T-cell (primary cell): Measurements from ENCODE around the gene ATCAY. TPM values are rescaled to one million over a fixed set of nuclear protein-coding genes. Genes with fewer than 3 reads are reported as not detected.

Experiments
- ATAC-seq, 4 experiments: fragments of 200-7000 bp in 3 of 4; fragments of 150-1000 bp in 1 of 4; cut with Tn5 transposase; replicated peaks in 1 of 4; 1 replicate in 3 of 4; 2 replicates in 1 of 4; pipeline ENCODE4 v1.10.0; 2021; ENCODE audit warnings: moderate library complexity in 3 of 4, mild to moderate bottlenecking in 2 of 4, moderate number of reproducible peaks in 1 of 4
- CTCF ChIA-PET, 2 donors: fragments of 300-600 bp; sonication (Branson Sonifier 250); formaldehyde crosslinking; loops; one replicate each; lab custom pipeline; 2022; ENCODE audit warnings: antibody characterized with exemption in 2 of 2; lab: Charles Lee
- POLR2A ChIA-PET, 2 donors: fragments of 300-600 bp; sonication (Branson Sonifier 250); formaldehyde crosslinking; loops; one replicate each; lab custom pipeline; 2022; ENCODE audit warnings: antibody characterized with exemption in 2 of 2; lab: Charles Lee
- DNase-seq, 35 experiments: peaks; one replicate each; pipeline versions ENCODE4 v3.0.0 to v3.0.0-alpha.2; 2013 to 2023
- H3K27ac ChIP-seq: one replicate; pipeline ENCODE4 v1.5.1; 2013; ENCODE audit warnings: low read length
- H3K27me3 ChIP-seq, 2 experiments: replicated peaks in 1 of 2; 1 replicate in 1 of 2; 2 replicates in 1 of 2; pipeline versions ENCODE4 v1.6.1 to v1.7.0; 2013; ENCODE audit warnings: low read length in 1 of 2, mixed read lengths in 1 of 2; ENCODE audit not compliant: control insufficient read depth in 2 of 2, insufficient read depth in 2 of 2; ENCODE audit errors: extremely low read depth in 1 of 2
- H3K36me3 ChIP-seq, 2 donors: 1 replicate in 1 of 2; 2 replicates in 1 of 2; pipeline versions ENCODE4 v1.6.1 to v1.7.0; 2013; ENCODE audit warnings: low read length in 1 of 2; ENCODE audit not compliant: control insufficient read depth in 2 of 2, insufficient read depth in 1 of 2; ENCODE audit errors: extremely low read depth in 1 of 2
- H3K4me1 ChIP-seq, 2 experiments: 1 replicate in 1 of 2; 2 replicates in 1 of 2; pipeline versions ENCODE4 v1.6.1 to v1.7.0; 2013; ENCODE audit warnings: low read length in 2 of 2, mixed read lengths in 1 of 2; ENCODE audit not compliant: insufficient read depth in 2 of 2, control insufficient read depth in 1 of 2; ENCODE audit errors: extremely low read depth in 1 of 2
- H3K4me3 ChIP-seq, 2 donors: 1 replicate in 1 of 2; 2 replicates in 1 of 2; pipeline versions ENCODE4 v1.5.1 to v1.7.0; 2013; ENCODE audit warnings: mild to moderate bottlenecking in 2 of 2, low read length in 1 of 2, moderate library complexity in 1 of 2; ENCODE audit not compliant: control insufficient read depth in 1 of 2; ENCODE audit errors: extremely low read depth in 1 of 2
- H3K9me3 ChIP-seq: 2 replicates; pipeline ENCODE4 v1.7.0; 2013
- H3K27ac Mint-ChIP-seq, 2 donors: one replicate each; pipeline ENCODE4 v1.8.0; 2020 to 2021; ENCODE audit warnings: mild to moderate bottlenecking in 2 of 2, mixed read lengths in 2 of 2
- H3K27me3 Mint-ChIP-seq, 2 donors: one replicate each; pipeline ENCODE4 v1.8.0; 2021 to 2022; ENCODE audit warnings: mixed read lengths in 2 of 2
- H3K36me3 Mint-ChIP-seq: one replicate; pipeline ENCODE4 v1.8.0; 2021; ENCODE audit warnings: mixed read lengths
- H3K4me1 Mint-ChIP-seq, 3 donors: one replicate each; pipeline ENCODE4 v1.8.0; 2020 to 2022; ENCODE audit warnings: mixed read lengths in 3 of 3, mild to moderate bottlenecking in 1 of 3
- H3K4me3 Mint-ChIP-seq, 3 donors: one replicate each; pipeline ENCODE4 v1.8.0; 2020 to 2022; ENCODE audit warnings: mild to moderate bottlenecking in 3 of 3, mixed read lengths in 3 of 3, moderate library complexity in 3 of 3
- H3K9me3 Mint-ChIP-seq, 3 donors: one replicate each; pipeline ENCODE4 v1.8.0; 2020 to 2022; ENCODE audit warnings: mixed read lengths in 3 of 3
- WGBS: methylation state at CpG from one replicate; pipeline ENCODE4 v1.1.5; 2013; ENCODE audit warnings: missing lambda C conversion rate; ENCODE audit not compliant: insufficient coverage; 5-methylcytosine and 5-hydroxymethylcytosine counted together
- total RNA-seq, 35 experiments: library from RNA in 6 of 35; stranded (reverse) in 6 of 35; fragments of 120-200 nt in 1 of 35; gene quantifications; one replicate each; pipeline versions ENCODE4 v1.2.1 to v1.2.4 and lab custom pipeline; 2013 to 2026

Gene ATCAY
- total RNA-seq, 5 donors from 2014 or later (not counting 1 experiment from before 2014, with no cell fraction given): 0.03 TPM; not detected in 4

DNA sequence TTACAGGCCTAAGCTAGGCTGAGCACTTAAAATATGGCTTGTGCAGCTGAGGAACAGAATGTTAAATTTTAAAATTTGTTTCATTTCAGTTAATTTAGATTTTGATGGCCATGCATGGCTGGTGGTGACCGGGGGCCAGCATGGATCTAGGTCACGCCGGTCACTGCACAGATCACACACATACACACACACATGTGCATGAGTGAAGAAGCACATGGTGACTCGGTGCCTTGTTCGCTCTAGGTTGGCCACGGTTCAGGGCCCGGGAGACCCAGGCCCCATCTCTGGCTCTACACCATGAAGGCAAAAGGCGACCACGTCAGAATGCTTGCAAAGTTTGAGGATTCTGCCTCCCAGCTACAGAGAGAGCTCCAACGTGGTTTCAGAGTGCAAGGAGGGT is 39.7 kb upstream of the ATCAY start:
- no peak overlapping the region for H3K27ac ChIP-seq
- H3K9me3 Mint-ChIP-seq: no peaks in the 10 kb centered on the region
- POLR2A ChIA-PET: no interaction called here
- peaks cover 0 to 7% (median 4%) of the 10 kb centered on the region in 3 donors for H3K4me1 Mint-ChIP-seq
- H3K4me3 Mint-ChIP-seq: no peak overlapping the region
- no peaks in the 10 kb centered on the region for H3K9me3 ChIP-seq
- peaks cover 0 to 9% of the 10 kb centered on the region in 2 experiments for H3K27me3 ChIP-seq
- ATAC-seq: no peak
- WGBS: 91% methylated on average over 8 of the region's 10 CpGs
- CTCF ChIA-PET: no interaction called here
- no peak for DNase-seq
- no peak overlapping the region for H3K27ac Mint-ChIP-seq
- no peaks in the 10 kb centered on the region for H3K36me3 ChIP-seq
- no peaks in the 10 kb centered on the region for H3K4me1 ChIP-seq
- H3K27me3 Mint-ChIP-seq: peaks cover 0 to 6% of the 10 kb centered on the region in 2 donors
- no peaks in the 10 kb centered on the region for H3K36me3 Mint-ChIP-seq
- no peak overlapping the region for H3K4me3 ChIP-seq

DNA sequence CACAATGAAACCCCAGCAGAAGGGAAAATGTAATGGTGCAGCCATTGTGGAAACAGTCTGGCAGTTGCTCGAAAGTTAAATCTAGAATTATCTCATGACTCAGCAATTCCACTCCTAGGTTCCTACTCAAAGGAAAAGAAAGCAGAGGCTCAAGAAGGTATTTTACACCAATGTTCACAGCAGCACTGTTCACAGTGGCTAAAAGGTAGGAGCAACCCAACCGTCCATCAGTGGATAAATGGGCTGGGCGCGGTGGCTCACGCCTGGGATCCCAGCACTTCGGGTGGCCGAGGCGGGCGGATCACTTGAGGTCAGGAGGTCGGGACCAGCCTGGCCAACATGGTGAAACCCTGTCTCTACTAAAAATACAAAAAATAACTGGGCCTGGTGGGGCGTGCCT is 37.5 kb upstream of the ATCAY start:
- peaks cover 0 to 18% of the 10 kb centered on the region in 2 experiments for H3K27me3 ChIP-seq
- Mint-ChIP-seq H3K4me1 (no peaks in the 10 kb centered on the region), H3K27me3 (peaks cover 4 to 6% of the 10 kb centered on the region in 2 donors), H3K9me3 (no peaks in the 10 kb centered on the region), H3K36me3 (no peaks in the 10 kb centered on the region), H3K27ac (no peak overlapping the region), H3K4me3 (no peak overlapping the region)
- 80% methylated on average over 1 of the region's 11 CpGs for WGBS
- DNase-seq (no peak), ATAC-seq (no peak)
- H3K36me3 ChIP-seq: no peaks in the 10 kb centered on the region
- ChIA-PET CTCF (no interaction called here), POLR2A (no interaction called here)
- no peak overlapping the region for H3K27ac ChIP-seq
- no peaks in the 10 kb centered on the region for H3K4me1 ChIP-seq
- no peaks in the 10 kb centered on the region for H3K9me3 ChIP-seq
- H3K4me3 ChIP-seq: no peak overlapping the region

DNA sequence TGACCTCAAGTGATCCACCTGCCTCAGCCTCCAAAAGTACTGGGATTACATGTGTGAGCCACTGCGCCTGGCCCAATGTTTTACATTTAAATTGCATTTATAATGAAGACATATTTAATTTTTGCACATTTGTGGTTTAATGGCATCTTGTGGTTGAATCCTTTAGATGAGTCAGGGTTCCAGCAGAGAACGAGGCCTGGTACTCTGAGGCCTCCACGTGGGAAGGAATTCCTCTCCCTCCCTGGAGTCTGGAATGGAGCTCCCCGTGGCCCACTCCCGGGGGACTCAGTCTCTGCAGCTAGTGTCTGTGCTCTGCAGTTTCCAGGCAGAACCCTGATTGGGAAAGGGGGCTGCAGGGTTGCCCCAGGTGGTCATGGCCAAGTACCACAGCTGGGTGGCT is 35.9 kb upstream of the ATCAY start:
- no peaks in the 10 kb centered on the region for H3K9me3 ChIP-seq
- no peaks in the 10 kb centered on the region for H3K36me3 Mint-ChIP-seq
- H3K27me3 Mint-ChIP-seq: peaks cover 4% of the 10 kb centered on the region in 2 donors
- peaks cover 0 to 22% of the 10 kb centered on the region in 2 experiments for H3K27me3 ChIP-seq
- WGBS: 0% methylated on average over 1 of the region's 5 CpGs
- ATAC-seq (no peak), DNase-seq (no peak)
- no peak overlapping the region for H3K27ac Mint-ChIP-seq
- H3K36me3 ChIP-seq: no peaks in the 10 kb centered on the region
- H3K4me1 ChIP-seq: no peaks in the 10 kb centered on the region
- no peak overlapping the region for H3K4me3 Mint-ChIP-seq
- POLR2A ChIA-PET: no interaction called here
- H3K9me3 Mint-ChIP-seq: no peaks in the 10 kb centered on the region
- no peak overlapping the region for H3K27ac ChIP-seq
- CTCF ChIA-PET: no interaction called here
- H3K4me3 ChIP-seq: no peak overlapping the region
- H3K4me1 Mint-ChIP-seq: no peaks in the 10 kb centered on the region

DNA sequence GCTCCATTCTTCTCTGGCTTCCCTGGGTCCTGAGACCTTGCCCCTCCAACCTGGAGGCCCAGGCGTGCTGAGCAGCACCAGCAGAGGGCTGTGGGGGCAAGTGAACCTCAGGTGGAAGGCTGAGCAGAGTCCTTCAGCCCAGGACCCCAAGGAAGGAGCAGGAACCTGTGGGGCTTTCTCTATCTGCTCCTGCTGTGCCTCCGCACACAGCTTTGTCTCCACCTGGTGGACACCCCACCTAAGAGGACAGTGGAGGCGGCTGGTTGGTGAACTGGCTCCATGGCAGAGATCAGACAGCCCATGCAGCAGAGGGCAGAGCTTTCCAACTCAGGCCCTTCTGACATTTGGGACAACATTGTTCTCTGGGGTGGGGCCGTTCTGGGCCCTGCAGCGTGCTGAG is 31.4 kb upstream of the ATCAY start:
- H3K27me3 Mint-ChIP-seq: peaks cover 0 to 4% of the 10 kb centered on the region in 2 donors

DNA sequence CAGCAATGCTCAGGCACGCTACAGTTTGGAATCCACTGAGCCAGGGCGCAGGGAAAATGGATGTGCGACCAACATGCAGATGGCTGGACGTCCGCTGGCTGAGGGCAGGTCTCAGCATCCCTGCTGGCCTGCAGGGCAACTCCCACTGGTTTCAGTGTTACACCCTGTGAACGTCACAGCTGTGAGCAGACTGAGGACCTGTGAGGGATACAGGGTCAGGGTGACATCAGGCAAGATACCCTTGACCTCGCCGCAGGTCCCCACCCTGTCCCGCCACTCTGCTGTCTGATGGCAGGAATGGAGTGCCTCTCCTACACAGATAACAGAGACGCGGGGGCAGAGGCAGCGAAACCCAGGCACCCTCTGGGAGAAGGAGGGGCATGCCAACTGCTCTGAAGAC is 30.7 kb upstream of the ATCAY start:
- POLR2A ChIA-PET: no interaction called here

More for the DNA sequence above, 31.4 kb upstream of the ATCAY start:
- Histone ChIP-seq H3K27ac (no peak overlapping the region), H3K9me3 (no peaks in the 10 kb centered on the region), H3K4me3 (no peak overlapping the region), H3K36me3 (no peaks in the 10 kb centered on the region), H3K4me1 (no peaks in the 10 kb centered on the region), H3K27me3 (peaks cover 0 to 19% of the 10 kb centered on the region in 2 experiments)
- DNase-seq (peak in 27 of 35 experiments; percentile 11 to 59 (median 34)), ATAC-seq (peak; percentile 38 to 70 (median 59))
- Mint-ChIP-seq H3K27ac (no peak overlapping the region), H3K4me3 (no peak overlapping the region), H3K36me3 (peaks cover 9% of the 10 kb centered on the region), H3K9me3 (peaks cover 3 to 6% (median 4%) of the 10 kb centered on the region in 3 donors), H3K4me1 (no peaks in the 10 kb centered on the region)
- CTCF ChIA-PET: no interaction called here
- POLR2A ChIA-PET: no interaction called here
- 29% methylated on average over 5 of the region's 5 CpGs for WGBS

DNA sequence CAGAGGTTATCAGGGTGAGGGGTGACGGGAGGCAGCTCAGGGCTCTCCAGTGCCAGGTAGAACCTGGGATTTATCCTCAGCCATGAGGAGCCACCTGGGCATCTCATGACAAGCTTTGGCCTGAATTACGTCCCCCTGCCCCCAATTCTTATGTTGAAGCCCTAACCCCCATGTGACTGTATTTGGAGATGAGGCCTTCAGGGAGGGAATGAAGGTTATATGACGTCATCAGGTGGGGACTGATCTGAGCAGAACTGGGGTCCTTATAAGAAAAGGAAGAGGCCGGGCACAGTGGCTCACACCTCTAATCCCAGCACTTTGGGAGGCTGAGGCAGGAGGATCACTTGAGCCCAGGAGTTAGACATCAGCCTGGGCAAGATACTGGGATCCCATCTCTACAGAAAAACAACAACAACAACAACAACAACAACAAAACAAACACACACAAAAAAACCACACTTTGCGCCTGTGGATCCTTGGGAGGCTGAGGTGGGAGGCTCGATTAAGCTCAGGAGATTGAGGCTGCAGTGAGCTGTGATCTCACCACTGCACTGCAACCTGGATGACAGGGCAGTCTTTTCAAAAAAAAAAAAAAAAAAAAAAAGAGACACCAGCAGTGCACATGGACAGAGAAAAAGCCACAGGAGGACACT is 30.0 kb upstream of the ATCAY start:
- ChIA-PET POLR2A (no interaction called here), CTCF (no interaction called here)
- DNase-seq: no peak
- ATAC-seq: no peak
- Mint-ChIP-seq H3K4me1 (no peaks in the 10 kb centered on the region), H3K9me3 (peaks cover 3 to 6% (median 4%) of the 10 kb centered on the region in 3 donors), H3K4me3 (no peak overlapping the region), H3K27ac (no peak overlapping the region), H3K36me3 (peaks cover 9% of the 10 kb centered on the region), H3K27me3 (peaks cover 0 to 4% of the 10 kb centered on the region in 2 donors)
- H3K9me3 ChIP-seq: no peaks in the 10 kb centered on the region
- peaks cover 0 to 19% of the 10 kb centered on the region in 2 experiments for H3K27me3 ChIP-seq
- no peaks in the 10 kb centered on the region for H3K4me1 ChIP-seq
- no peaks in the 10 kb centered on the region for H3K36me3 ChIP-seq
- no peak overlapping the region for H3K27ac ChIP-seq
- H3K4me3 ChIP-seq: no peak overlapping the region
- 100% methylated on average over 1 of the region's 6 CpGs for WGBS

More for the DNA sequence above, 30.7 kb upstream of the ATCAY start:
- H3K36me3 ChIP-seq: no peaks in the 10 kb centered on the region
- no peak for ATAC-seq
- no peak overlapping the region for H3K27ac ChIP-seq
- H3K9me3 Mint-ChIP-seq: peaks cover 3 to 6% (median 4%) of the 10 kb centered on the region in 3 donors
- WGBS: 83% methylated on average over 7 of the region's 12 CpGs
- H3K4me1 Mint-ChIP-seq: no peaks in the 10 kb centered on the region
- no peak overlapping the region for H3K27ac Mint-ChIP-seq
- H3K27me3 ChIP-seq: peaks cover 0 to 19% of the 10 kb centered on the region in 2 experiments
- H3K4me1 ChIP-seq: no peaks in the 10 kb centered on the region
- no peak for DNase-seq
- H3K4me3 Mint-ChIP-seq: no peak overlapping the region
- no peak overlapping the region for H3K4me3 ChIP-seq
- peaks cover 0 to 4% of the 10 kb centered on the region in 2 donors for H3K27me3 Mint-ChIP-seq
- H3K9me3 ChIP-seq: no peaks in the 10 kb centered on the region
- CTCF ChIA-PET: no interaction called here
- H3K36me3 Mint-ChIP-seq: peaks cover 9% of the 10 kb centered on the region
